Fibroblast of skin of left biceps (primary cell): ENCODE measurements around the gene MORC4.

ENCODE experiments used
- DNase-seq, 2 experiments: peaks; one replicate each; pipeline ENCODE4 v3.0.0-alpha.2; 2013; ENCODE audit warnings: low read depth in 2 of 2

MORC4 gene

GRCh38 chrX:106952988-106953387 is 47.0 kb downstream of the MORC4 start:
- no peak for DNase-seq

DNA sequence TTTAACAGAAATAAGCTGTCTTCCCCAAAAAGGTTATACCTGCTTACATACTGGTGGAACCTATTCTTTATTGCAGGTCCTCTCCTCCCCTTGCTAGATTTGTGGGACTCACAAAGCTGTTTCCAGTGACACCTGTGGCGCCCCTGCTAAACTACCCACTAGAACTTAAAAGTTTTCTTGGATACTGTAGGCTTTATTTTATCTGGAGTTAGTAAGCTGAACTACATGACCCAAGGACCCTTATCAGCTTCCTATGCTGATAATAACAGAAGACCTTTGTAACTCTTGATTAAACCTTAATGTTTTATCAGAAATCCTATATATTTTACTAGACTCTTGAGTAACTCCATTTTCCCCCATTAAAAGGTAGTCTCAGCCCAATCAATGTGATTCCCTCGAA is 47.5 kb downstream of the MORC4 start:
- DNase-seq: no peak

DNA sequence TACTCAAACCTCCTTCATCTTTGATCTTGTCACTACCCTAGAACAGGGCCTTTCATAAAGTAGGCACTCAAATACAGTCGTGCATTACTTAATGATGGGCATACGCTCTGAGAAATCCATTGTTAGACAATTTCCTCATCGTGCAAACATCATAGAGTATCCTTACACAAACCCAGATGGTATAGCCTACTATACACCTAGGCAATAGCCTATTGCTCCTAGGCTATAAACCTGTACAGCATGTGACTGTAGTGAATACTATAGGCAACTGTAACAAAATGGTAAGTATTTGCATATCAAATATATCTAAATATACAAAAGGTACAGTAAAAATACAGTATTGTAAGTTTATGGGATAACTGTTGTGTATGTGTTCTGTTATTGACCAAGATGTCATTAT is 47.9 kb downstream of the MORC4 start:
- no peak for DNase-seq

- DNase-seq: no peak
Observed at GRCh38 chrX:106951230-106951629, 48.8 kb downstream of the MORC4 start.

DNA sequence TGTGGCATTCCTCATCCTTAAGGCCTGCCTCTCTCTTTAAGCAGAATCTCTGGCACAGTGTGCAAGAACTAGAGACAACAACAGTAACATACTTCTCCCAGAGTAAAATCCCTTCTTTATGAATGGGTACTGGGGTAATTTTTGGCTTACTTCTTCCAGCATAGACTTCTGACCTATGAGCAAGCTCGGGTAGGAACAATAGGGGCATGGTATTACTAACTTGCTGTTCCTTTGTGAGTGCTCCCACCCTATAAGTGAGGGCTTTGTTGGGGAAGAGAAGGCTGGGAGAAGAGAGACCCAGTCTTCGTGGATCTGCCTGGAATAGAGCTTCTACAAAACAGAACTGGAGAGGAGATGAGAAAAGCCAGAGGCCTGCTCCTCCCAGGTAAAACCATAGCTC is 49.6 kb downstream of the MORC4 start:
- no peak for DNase-seq

GRCh38 chrX:106949366-106949765 is 50.6 kb downstream of the MORC4 start:
- DNase-seq: no peak

DNA sequence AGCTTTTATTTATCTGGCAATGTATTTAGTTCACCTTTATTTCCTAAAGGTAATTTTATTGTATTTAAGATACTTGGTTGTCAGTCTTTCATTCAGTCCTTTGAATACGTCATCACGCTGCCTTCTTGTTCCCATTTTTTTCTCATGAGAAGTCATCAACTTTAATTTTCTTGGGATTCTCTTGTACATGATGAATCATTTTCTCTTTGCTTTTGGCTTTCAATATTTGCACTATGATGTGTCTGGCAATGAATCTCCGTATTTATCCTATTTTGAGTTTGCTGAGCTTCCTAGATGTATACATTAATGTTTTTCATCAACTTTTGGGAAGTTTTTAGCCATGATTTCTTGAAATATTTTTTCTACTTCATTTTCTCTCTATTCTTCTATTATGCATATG is 51.4 kb downstream of the MORC4 start:
- DNase-seq: no peak

DNA sequence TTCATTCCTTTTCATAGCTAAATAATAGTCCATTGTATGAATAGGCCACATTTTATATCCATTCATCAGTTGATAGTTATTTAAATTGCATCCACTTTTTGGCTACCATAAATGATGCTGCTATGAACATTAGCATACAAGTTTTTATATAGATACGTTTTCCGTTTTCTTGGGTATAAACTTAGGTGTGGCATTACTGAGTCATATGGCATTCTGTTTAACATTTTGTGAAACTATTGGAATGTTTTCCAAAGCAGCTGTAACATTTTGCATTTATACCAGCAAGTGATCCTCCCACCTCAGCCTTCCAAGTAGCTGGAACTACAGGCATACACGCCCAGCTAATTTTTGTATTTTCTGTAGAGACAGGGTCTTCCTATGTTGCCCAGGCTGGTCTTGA is 53.5 kb downstream of the MORC4 start:
- no peak for DNase-seq

- no peak for DNase-seq
Observed at GRCh38 chrX:106940068-106940467, 59.9 kb downstream of the MORC4 start.

DNA sequence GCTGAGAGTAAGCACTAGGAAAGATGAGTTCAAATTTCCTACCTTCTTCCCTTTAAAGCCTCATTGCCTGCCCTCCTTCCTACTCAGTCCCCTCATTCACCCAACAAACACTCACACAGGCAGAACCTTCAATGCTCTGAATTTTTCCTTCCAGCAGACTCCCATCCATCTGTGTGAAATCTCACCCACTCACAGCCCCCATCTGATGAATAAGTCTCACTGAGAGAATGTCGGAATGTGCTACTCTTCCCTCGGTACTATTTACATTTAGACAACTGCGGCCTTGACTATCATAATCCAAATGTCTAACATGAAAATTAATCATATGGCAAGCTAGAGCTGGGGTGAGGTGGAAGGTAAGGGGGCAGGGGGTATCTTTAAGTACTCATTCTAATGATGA is 60.4 kb downstream of the MORC4 start:
- no peak for DNase-seq

DNA sequence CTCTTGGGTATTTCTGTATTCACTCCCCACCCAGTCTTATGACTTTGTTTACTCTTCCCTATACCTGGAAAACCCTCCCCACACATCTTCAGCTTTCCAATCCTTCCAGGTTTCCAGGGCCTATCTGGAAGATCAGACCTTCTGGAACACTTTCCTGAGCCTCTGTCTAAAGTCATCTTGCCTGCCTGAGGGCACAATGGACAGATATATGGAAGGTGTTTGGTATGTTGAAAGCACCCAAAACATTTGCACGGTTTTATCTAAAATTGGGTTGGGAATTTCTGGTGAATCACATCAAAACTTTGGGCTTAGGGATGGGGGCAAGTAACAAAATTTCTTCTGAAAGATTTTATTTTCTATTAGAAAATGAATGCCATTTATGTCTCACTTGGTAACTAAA is 63.8 kb downstream of the MORC4 start:
- DNase-seq: no peak

DNA sequence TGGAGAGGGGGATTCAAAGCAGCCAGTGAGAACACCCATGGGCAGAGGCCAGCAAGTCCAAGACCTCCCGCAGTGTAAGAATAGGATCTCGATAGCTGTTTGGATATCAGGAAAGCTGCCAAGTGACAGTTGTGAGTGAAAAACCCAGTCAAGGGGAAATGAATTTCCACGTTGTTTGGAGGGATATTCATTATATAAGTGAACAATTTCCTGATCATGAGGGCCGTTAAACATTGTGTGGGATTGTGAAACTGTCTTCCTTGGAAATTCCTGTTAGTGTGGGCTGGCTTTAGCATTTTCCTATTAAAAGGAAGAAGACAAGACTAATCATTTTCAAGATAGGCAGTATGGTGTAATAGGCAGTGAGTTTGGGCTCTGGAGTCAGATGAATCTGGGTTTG is 64.8 kb downstream of the MORC4 start:
- DNase-seq: no peak

GRCh38 chrX:106933538-106933961 is 66.5 kb downstream of the MORC4 start:
- DNase-seq: no peak

DNA sequence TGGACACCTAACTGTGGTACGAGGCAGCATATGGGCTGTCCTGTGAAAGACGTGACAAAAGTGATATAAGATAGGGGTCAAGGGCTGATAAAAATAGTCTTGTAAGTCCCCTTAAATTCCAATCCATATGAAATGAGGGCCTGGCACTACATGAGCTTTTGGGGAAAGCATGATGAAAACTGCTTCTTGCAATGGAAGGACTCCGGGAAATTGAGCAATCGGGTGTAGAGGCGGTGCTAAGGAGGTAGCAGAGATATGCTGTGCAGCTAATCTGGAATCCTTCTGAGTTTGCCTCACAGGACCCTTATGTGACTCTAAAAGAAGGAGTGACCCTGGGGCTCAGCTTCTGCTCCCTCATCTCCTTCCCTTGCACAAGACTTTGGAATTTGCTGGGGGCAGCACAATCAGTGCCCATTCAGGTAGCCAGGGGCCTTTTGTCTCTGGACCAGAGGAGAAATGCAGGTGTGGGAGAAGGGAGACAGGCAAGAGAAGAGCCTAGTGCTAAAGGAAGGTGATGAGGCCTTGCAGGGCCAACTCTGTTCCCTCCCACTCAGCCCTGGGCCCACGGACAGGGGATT is 67.0 kb downstream of the MORC4 start:
- no peak for DNase-seq

GRCh38 chrX:106932492-106932923 is 67.5 kb downstream of the MORC4 start:
- no peak for DNase-seq

- DNase-seq: no peak
Observed at GRCh38 chrX:106931831-106932491, 68.1 kb downstream of the MORC4 start.

DNA sequence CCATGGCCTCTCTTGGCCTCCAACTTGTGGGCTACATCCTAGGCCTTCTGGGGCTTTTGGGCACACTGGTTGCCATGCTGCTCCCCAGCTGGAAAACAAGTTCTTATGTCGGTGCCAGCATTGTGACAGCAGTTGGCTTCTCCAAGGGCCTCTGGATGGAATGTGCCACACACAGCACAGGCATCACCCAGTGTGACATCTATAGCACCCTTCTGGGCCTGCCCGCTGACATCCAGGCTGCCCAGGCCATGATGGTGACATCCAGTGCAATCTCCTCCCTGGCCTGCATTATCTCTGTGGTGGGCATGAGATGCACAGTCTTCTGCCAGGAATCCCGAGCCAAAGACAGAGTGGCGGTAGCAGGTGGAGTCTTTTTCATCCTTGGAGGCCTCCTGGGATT is 71.8 kb downstream of the MORC4 start:
- DNase-seq: no peak

- no peak for DNase-seq
Observed at GRCh38 chrX:106927700-106928099, 72.3 kb downstream of the MORC4 start.

GRCh38 chrX:106927023-106927422 is 73.0 kb downstream of the MORC4 start:
- DNase-seq: no peak

- no peak for DNase-seq
Observed at GRCh38 chrX:106921637-106922036, 78.4 kb downstream of the MORC4 start.

- DNase-seq: no peak
Observed at GRCh38 chrX:106919932-106920452, 80.0 kb downstream of the MORC4 start, which contains the start of gene CLDN2. Gene CLDN2 (plus strand): TSS chrX:106920402. CDS start chrX:106928229, 7,827 bp downstream.

- no peak for DNase-seq
Observed at GRCh38 chrX:106917830-106918500, 82.0 kb downstream of the MORC4 start.

GRCh38 chrX:106912864-106913263 is 87.1 kb downstream of the MORC4 start:
- no peak for DNase-seq
